HG02852 (cell line): ENCODE results near the gene ASPG.
A peak's percentile ranks its signal among the peaks of the same experiment; 100 is the strongest.

ENCODE experiments used
- ATAC-seq: cut with Tn5 transposase; IDR thresholded peaks from one replicate; pipeline ENCODE4 v1.9.1; 2021; ENCODE audit warnings: mild to moderate bottlenecking, moderate library complexity; ENCODE audit not compliant: unreplicated experiment

The ASPG gene

GRCh38 chr14:104075530-104076151 is 9.9 kb upstream of the ASPG start:
- ATAC-seq = no peak

GRCh38 chr14:104076743-104077142 is 8.8 kb upstream of the ASPG start:
- no peak for ATAC-seq

GRCh38 chr14:104078031-104078455 is 7.5 kb upstream of the ASPG start:
- peak; percentile 66 for ATAC-seq

GRCh38 chr14:104080376-104081260 is 4.9 kb upstream of the ASPG start:
- ATAC-seq = no peak

GRCh38 chr14:104081261-104081835 is 4.2 kb upstream of the ASPG start:
- no peak for ATAC-seq

- ATAC-seq = no peak
Observed at GRCh38 chr14:104081951-104082464, 3.5 kb upstream of the ASPG start.

- ATAC-seq = no peak
Observed at GRCh38 chr14:104082807-104083206, 2.7 kb upstream of the ASPG start.

GRCh38 chr14:104084251-104085002 is 1.1 kb upstream of the ASPG start:
- no peak for ATAC-seq

- ATAC-seq = no peak
Observed at GRCh38 chr14:104085889-104086201, 345 bp downstream of the ASPG start.

- ATAC-seq = no peak
Observed at GRCh38 chr14:104086210-104086660, 735 bp downstream of the ASPG start.

GRCh38 chr14:104086661-104087461 is 1.4 kb downstream of the ASPG start:
- ATAC-seq = no peak

- ATAC-seq = no peak
Observed at GRCh38 chr14:104087505-104087904, 2.0 kb downstream of the ASPG start.

- ATAC-seq = no peak
Observed at GRCh38 chr14:104087981-104088850, 2.7 kb downstream of the ASPG start.

- ATAC-seq = no peak
Observed at GRCh38 chr14:104090071-104090748, 4.7 kb downstream of the ASPG start.

GRCh38 chr14:104091061-104091926 is 5.8 kb downstream of the ASPG start:
- ATAC-seq = no peak

GRCh38 chr14:104091927-104092771 is 6.6 kb downstream of the ASPG start:
- no peak for ATAC-seq

GRCh38 chr14:104092931-104093365 is 7.4 kb downstream of the ASPG start:
- no peak for ATAC-seq
